CD14-positive monocyte (primary cell): ENCODE data around the gene TEX44. TPM values are rescaled to one million over a fixed set of nuclear protein-coding genes. Genes with fewer than 3 reads are reported as not detected.
A peak's percentile ranks its signal among the peaks of the same experiment; 100 is the strongest.

Experiments
- DNase-seq, 3 donors: peaks; one replicate each; pipeline ENCODE4 v3.0.0-alpha.2; 2011 to 2022
- H2AFZ ChIP-seq: 2 replicates; pipeline ENCODE4 v1.6.0; 2012; ENCODE audit warnings: mild to moderate bottlenecking, low read depth, low read length, inconsistent platforms; ENCODE audit not compliant: insufficient read depth, poor library complexity, severe bottlenecking
- H3K27ac ChIP-seq, 2 donors: 1 replicate in 1 of 2; 2 replicates in 1 of 2; pipeline ENCODE4 v1.5.1; 2012 to 2013; ENCODE audit warnings: low read length in 2 of 2, control low read depth in 1 of 2, inconsistent platforms in 1 of 2, low read depth in 1 of 2, mild to moderate bottlenecking in 1 of 2
- H3K27me3 ChIP-seq, 2 donors: one replicate each; pipeline versions ENCODE4 v1.6.0 to v1.6.1; 2011 to 2013; ENCODE audit warnings: low read length in 2 of 2; ENCODE audit not compliant: control insufficient read depth in 2 of 2, insufficient read depth in 2 of 2
- H3K36me3 ChIP-seq, 2 donors: replicated peaks in 1 of 2; 1 replicate in 1 of 2; 2 replicates in 1 of 2; pipeline versions ENCODE4 v1.5.1 to v1.6.1; 2012 to 2013; ENCODE audit warnings: low read length in 2 of 2, control low read depth in 1 of 2, inconsistent platforms in 1 of 2, mild to moderate bottlenecking in 1 of 2; ENCODE audit not compliant: insufficient read depth in 2 of 2, control insufficient read depth in 1 of 2
- H3K4me1 ChIP-seq, 2 donors: 1 replicate in 1 of 2; 2 replicates in 1 of 2; pipeline versions ENCODE4 v1.5.1 to v1.6.1; 2012 to 2013; ENCODE audit warnings: low read length in 2 of 2, control low read depth in 1 of 2, inconsistent platforms in 1 of 2, mild to moderate bottlenecking in 1 of 2, moderate library complexity in 1 of 2; ENCODE audit not compliant: insufficient read depth in 2 of 2, control insufficient read depth in 1 of 2
- H3K4me2 ChIP-seq: replicated peaks from 2 replicates; pipeline ENCODE3; 2012; ENCODE audit warnings: low read length, moderate library complexity, mild to moderate bottlenecking; ENCODE audit not compliant: poor library complexity, severe bottlenecking; ENCODE audit errors: extremely low read depth
- H3K4me3 ChIP-seq, 3 experiments: fragments of 200-600 bp in 1 of 3; sonication (generic) in 1 of 3; replicated peaks in 1 of 3; 1 replicate in 2 of 3; 2 replicates in 1 of 3; pipeline ENCODE4 v1.5.1; 2011 to 2013; ENCODE audit warnings: low read length in 3 of 3, mild to moderate bottlenecking in 3 of 3, control low read depth in 2 of 3, low read depth in 2 of 3, inconsistent platforms in 1 of 3, moderate library complexity in 1 of 3
- H3K79me2 ChIP-seq: 2 replicates; pipeline ENCODE4 v1.6.0; 2012; ENCODE audit warnings: mild to moderate bottlenecking, control low read depth, inconsistent platforms, low read length, moderate library complexity; ENCODE audit not compliant: insufficient read depth
- H3K9ac ChIP-seq: 2 replicates; pipeline ENCODE4 v1.6.0; 2017; ENCODE audit warnings: low read length, mild to moderate bottlenecking; ENCODE audit not compliant: insufficient read depth, poor library complexity, severe bottlenecking
- H3K9me3 ChIP-seq, 2 donors: replicated peaks in 1 of 2; 1 replicate in 1 of 2; 2 replicates in 1 of 2; pipeline versions ENCODE4 v1.5.1 to v1.6.1; 2012 to 2013; ENCODE audit warnings: low read length in 2 of 2, control low read depth in 1 of 2; ENCODE audit not compliant: control insufficient read depth in 1 of 2, insufficient read depth in 1 of 2
- H4K20me1 ChIP-seq: 2 replicates; pipeline ENCODE4 v1.6.0; 2012; ENCODE audit warnings: mild to moderate bottlenecking, low read length, control low read depth, moderate library complexity; ENCODE audit not compliant: insufficient read depth
- H3K27ac Mint-ChIP-seq, 7 donors: one replicate each; pipeline ENCODE4 v1.8.0; 2020; ENCODE audit warnings: mild to moderate bottlenecking in 7 of 7, mixed read lengths in 7 of 7, moderate library complexity in 6 of 7, inconsistent platforms in 2 of 7
- H3K27me3 Mint-ChIP-seq, 3 donors: one replicate each; pipeline ENCODE4 v1.8.0; 2021 to 2022; ENCODE audit warnings: low read depth in 3 of 3, mild to moderate bottlenecking in 3 of 3, mixed read lengths in 3 of 3, moderate library complexity in 3 of 3, inconsistent platforms in 1 of 3
- H3K36me3 Mint-ChIP-seq, 2 donors: one replicate each; pipeline ENCODE4 v1.8.0; 2020; ENCODE audit warnings: mixed read lengths in 2 of 2, inconsistent platforms in 1 of 2, mild to moderate bottlenecking in 1 of 2
- H3K4me1 Mint-ChIP-seq: one replicate; pipeline ENCODE4 v1.8.0; 2020; ENCODE audit warnings: mild to moderate bottlenecking, mixed read lengths
- H3K4me3 Mint-ChIP-seq, 2 donors: one replicate each; pipeline ENCODE4 v1.8.0; 2020; ENCODE audit warnings: mild to moderate bottlenecking in 2 of 2, mixed read lengths in 2 of 2, moderate library complexity in 1 of 2
- H3K9me3 Mint-ChIP-seq, 7 donors: one replicate each; pipeline ENCODE4 v1.8.0; 2020 to 2022; ENCODE audit warnings: mixed read lengths in 7 of 7, mild to moderate bottlenecking in 6 of 7, moderate library complexity in 6 of 7, inconsistent platforms in 2 of 7
- CTCF ChIP-seq: fragments of 200-600 bp; IDR thresholded peaks from one replicate; pipeline ENCODE4 v1.8.0; 2022; ENCODE audit warnings: antibody characterized with exemption, mild to moderate bottlenecking
- WGBS: methylation state at CpG from one replicate; pipeline ENCODE4 v1.1.5; 2013; ENCODE audit warnings: missing lambda C conversion rate; ENCODE audit not compliant: insufficient coverage; 5-methylcytosine and 5-hydroxymethylcytosine counted together
- intact Hi-C, 2 donors: fragments of 100-400 bp; cut with micrococcal nuclease; formaldehyde crosslinking; loops; one replicate each; pipeline versions ENCODE4 v1.15.0 to v1.15.1; 2023
- polyA plus RNA-seq, 3 donors: library from polyadenylated mRNA; depleted of rRNA in 1 of 3; unstranded in 2 of 3; stranded (reverse) in 1 of 3; fragments of 300-500 nt in 2 of 3; fragments of >200 nt in 1 of 3; fragmentation: Illumina TruSeq in 2 of 3; gene quantifications; 1 replicate in 2 of 3; 2 replicates in 1 of 3; pipeline ENCODE4 v1.2.3, GENCODE V29; 2012 to 2021

The TEX44 gene
- polyA plus RNA-seq, 3 donors: not detected

- TF ChIP-seq CTCF: no peak
- no peaks in the 10 kb centered on the region for H3K36me3 Mint-ChIP-seq
- peak; percentile 36 to 52 (median 52) for DNase-seq
- H3K9me3 Mint-ChIP-seq: peaks cover 0 to 2% (median 0%) of the 10 kb centered on the region in 7 donors
- peak overlapping the region in 3 of 7 donors; percentile 20 to 32 (median 23) for H3K27ac Mint-ChIP-seq
- no peak overlapping the region for H3K4me2 ChIP-seq
- H3K27ac ChIP-seq: no peak overlapping the region
- H3K27me3 Mint-ChIP-seq: peaks cover 0 to 18% (median 4%) of the 10 kb centered on the region in 3 donors
- H3K4me3 Mint-ChIP-seq: peak overlapping the region in 1 of 2 donors; percentile 46
- no peak overlapping the region for H3K4me3 ChIP-seq
- no peaks in the 10 kb centered on the region for H3K79me2 ChIP-seq
- no peaks in the 10 kb centered on the region for H4K20me1 ChIP-seq
- WGBS: 42% methylated on average over 11 of the region's 11 CpGs
- peaks cover 20 to 23% of the 10 kb centered on the region in 2 donors for H3K4me1 ChIP-seq
- intact Hi-C loops: no loop called here
- H3K9ac ChIP-seq: no peak overlapping the region
- no peaks in the 10 kb centered on the region for H3K27me3 ChIP-seq
- peaks cover 24% of the 10 kb centered on the region for H3K4me1 Mint-ChIP-seq
- H2AFZ ChIP-seq: no peak overlapping the region
- no peaks in the 10 kb centered on the region for H3K36me3 ChIP-seq
- no peaks in the 10 kb centered on the region for H3K9me3 ChIP-seq
These were observed 48.0 kb downstream of the TEX44 start for GRCh38 chr2:231640641-231641111.

- intact Hi-C loops: no loop called here
- Mint-ChIP-seq H3K27ac (peak overlapping the region in 5 of 7 donors; percentile 13 to 78 (median 70)), H3K4me3 (peak overlapping the region; percentile 72 to 88), H3K27me3 (peaks cover 0 to 18% (median 4%) of the 10 kb centered on the region in 3 donors), H3K36me3 (no peaks in the 10 kb centered on the region), H3K9me3 (peaks cover 0 to 2% (median 0%) of the 10 kb centered on the region in 7 donors), H3K4me1 (peaks cover 24% of the 10 kb centered on the region)
- Histone ChIP-seq H3K27me3 (no peaks in the 10 kb centered on the region), H3K4me3 (peak overlapping the region in 2 of 3 experiments; percentile 5 to 51), H3K4me2 (peak overlapping the region; percentile 64), H3K9me3 (no peaks in the 10 kb centered on the region), H3K36me3 (no peaks in the 10 kb centered on the region), H3K4me1 (peaks cover 20 to 23% of the 10 kb centered on the region in 2 donors), H3K79me2 (no peaks in the 10 kb centered on the region), H2AFZ (peak overlapping the region; percentile 65), H4K20me1 (no peaks in the 10 kb centered on the region), H3K9ac (peak overlapping the region; percentile 9), H3K27ac (no peak overlapping the region)
- TF ChIP-seq CTCF: no peak
- 12% methylated on average over 21 of the region's 30 CpGs for WGBS
- DNase-seq: peak; percentile 60 to 91 (median 67)
These were observed 50.2 kb downstream of the TEX44 start for GRCh38 chr2:231642631-231643494.
